ENCODE data around the gene PRELP.

DNA sequence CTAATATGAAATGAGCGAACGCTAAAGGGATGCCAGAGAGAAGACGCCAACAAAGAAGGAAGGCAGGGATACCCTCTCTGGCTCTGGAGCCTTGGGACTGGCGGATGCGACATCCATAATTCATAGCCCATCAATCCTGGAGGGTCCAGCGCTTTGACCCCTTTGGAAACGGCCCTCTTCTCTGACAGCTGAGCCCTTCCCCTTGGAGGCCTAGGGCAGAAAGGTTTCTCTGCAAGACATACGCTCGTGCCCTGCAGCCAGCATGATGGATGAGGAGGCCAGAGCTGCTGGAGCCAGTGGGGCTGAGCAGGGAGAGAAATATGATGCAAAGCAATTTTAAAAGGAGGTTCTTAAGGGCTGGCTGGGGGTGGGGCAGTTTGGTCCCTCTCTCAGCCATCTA is 40.6 kb downstream of the PRELP start:
- TF ChIP-seq CTCF (IDR thresholded peaks at IDR 0.05) (no peak), POLR2A (IDR thresholded peaks at IDR 0.05) (no peak)
